Forelimb muscle (tissue), 1 donor: Measurements from ENCODE around the gene PEAK3. TPM values are rescaled to one million over a fixed set of nuclear protein-coding genes. Genes with fewer than 3 reads are reported as not detected.

Source experiments
- DNase-seq: peaks from one replicate; pipeline ENCODE4 v3.0.0-alpha.2; 2013; ENCODE audit warnings: low read depth
- polyA plus RNA-seq: library from polyadenylated mRNA; unstranded; fragments of 120-200 nt; gene quantifications from one replicate; pipeline ENCODE4 v1.2.1, GENCODE V29; 2013; ENCODE audit not compliant: insufficient read length

The PEAK3 gene
- polyA plus RNA-seq, 1 donor = 0.05 TPM

GRCh38 chr19:2315121-2315817 lies 33.3 kb upstream of the PEAK3 start:
- no peak for DNase-seq

- DNase-seq = no peak
These were observed 31.0 kb upstream of the PEAK3 start for GRCh38 chr19:2312820-2313501.

- no peak for DNase-seq
These were observed 29.1 kb upstream of the PEAK3 start for GRCh38 chr19:2311093-2311492.

- no peak for DNase-seq
These were observed 27.9 kb upstream of the PEAK3 start for GRCh38 chr19:2309734-2310362.

GRCh38 chr19:2308114-2308556 lies 26.2 kb upstream of the PEAK3 start, which contains the start of gene LINGO3:
LINGO3 (minus strand) TSS chr19:2308154; CDS start chr19:2291776, 16,378 bp downstream.
- DNase-seq = no peak

- DNase-seq = no peak
These were observed 25.6 kb upstream of the PEAK3 start for GRCh38 chr19:2307518-2308012.

GRCh38 chr19:2306971-2307370 lies 25.0 kb upstream of the PEAK3 start:
- DNase-seq = no peak

GRCh38 chr19:2306281-2306806 lies 24.4 kb upstream of the PEAK3 start:
- no peak for DNase-seq

GRCh38 chr19:2305452-2306280 lies 23.7 kb upstream of the PEAK3 start:
- DNase-seq = no peak

- DNase-seq = no peak
These were observed 21.3 kb upstream of the PEAK3 start for GRCh38 chr19:2303211-2303798.

GRCh38 chr19:2302319-2303210 lies 20.6 kb upstream of the PEAK3 start:
- no peak for DNase-seq

GRCh38 chr19:2300533-2300932 lies 18.6 kb upstream of the PEAK3 start:
- DNase-seq = no peak

- no peak for DNase-seq
These were observed 14.2 kb upstream of the PEAK3 start for GRCh38 chr19:2296141-2296540.

- DNase-seq = no peak
These were observed 12.8 kb upstream of the PEAK3 start for GRCh38 chr19:2294687-2295335.

- no peak for DNase-seq
These were observed 9.3 kb upstream of the PEAK3 start for GRCh38 chr19:2291185-2291751.

GRCh38 chr19:2290441-2291184 lies 8.6 kb upstream of the PEAK3 start:
- no peak for DNase-seq

- DNase-seq = no peak
These were observed 7.9 kb upstream of the PEAK3 start for GRCh38 chr19:2289714-2290435.
